PC-9 (cell line): ENCODE measurements around the gene TDRD1. TPM values are rescaled to one million over a fixed set of nuclear protein-coding genes. Genes with fewer than 3 reads are reported as not detected.
A peak's percentile ranks its signal among the peaks of the same experiment; 100 is the strongest.

Experiments used
- BruUV-seq: library from RNA; stranded (reverse); fragments of 400-500 nt; replicated peaks from 2 replicates; lab custom pipeline; 2021; lab: Mats Ljungman, UMichigan
- CTCF ChIA-PET: fragments of 300-600 bp; sonication (Branson Sonifier 250); formaldehyde crosslinking; loops from one replicate; lab custom pipeline; 2022; ENCODE audit warnings: antibody characterized with exemption; lab: Charles Lee
- POLR2A ChIA-PET: fragments of 300-600 bp; sonication (Branson Sonifier 250); formaldehyde crosslinking; loops from one replicate; lab custom pipeline; 2022; ENCODE audit warnings: antibody characterized with exemption; ENCODE audit not compliant: unreplicated experiment; lab: Charles Lee
- DNase-seq, 2 experiments: peaks; one replicate each; pipeline versions ENCODE4 v3.0.0 to v3.0.0-alpha.2; 2015 to 2022; ENCODE audit warnings: mixed read lengths in 1 of 2
- H2AFZ ChIP-seq: fragments of 200-600 bp; sonication (generic); 2 replicates; pipeline ENCODE4 v1.8.1; 2017; ENCODE audit warnings: antibody characterized with exemption
- H3F3A ChIP-seq: fragments of 200-600 bp; sonication (generic); 2 replicates; pipeline ENCODE4 v1.8.1; 2017; ENCODE audit warnings: antibody characterized with exemption, mild to moderate bottlenecking, low read depth; ENCODE audit not compliant: insufficient read depth
- H3K27ac ChIP-seq: fragments of 200-600 bp; sonication (generic); 2 replicates; pipeline ENCODE4 v1.6.1; 2016; ENCODE audit warnings: mixed run types
- H3K27me3 ChIP-seq: fragments of 200-600 bp; sonication (generic); 2 replicates; pipeline ENCODE4 v1.6.1; 2016; ENCODE audit warnings: low read depth, mixed run types; ENCODE audit not compliant: insufficient read depth
- H3K36me3 ChIP-seq: fragments of 200-600 bp; sonication (generic); 2 replicates; pipeline ENCODE4 v1.6.1; 2016; ENCODE audit warnings: low read depth, mixed run types
- H3K4me1 ChIP-seq: fragments of 200-600 bp; sonication (generic); replicated peaks from 2 replicates; pipeline ENCODE4 v1.6.1; 2016; ENCODE audit warnings: mixed run types; ENCODE audit not compliant: insufficient read depth
- H3K4me2 ChIP-seq: fragments of 200-600 bp; sonication (generic); 2 replicates; pipeline ENCODE4 v1.6.1; 2017; ENCODE audit warnings: mixed run types
- H3K4me3 ChIP-seq: fragments of 200-600 bp; sonication (generic); 2 replicates; pipeline ENCODE4 v1.6.1; 2016; ENCODE audit warnings: mixed run types
- H3K79me2 ChIP-seq: fragments of 200-600 bp; sonication (generic); 2 replicates; pipeline ENCODE4 v1.6.1; 2017; ENCODE audit warnings: low read depth, mixed run types
- H3K9me2 ChIP-seq: fragments of 200-600 bp; sonication (generic); 2 replicates; pipeline ENCODE4 v1.8.1; 2017; ENCODE audit warnings: mild to moderate bottlenecking; ENCODE audit not compliant: insufficient read depth
- H3K9me3 ChIP-seq: fragments of 200-600 bp; sonication (generic); 2 replicates; pipeline ENCODE4 v1.8.1; 2016; ENCODE audit warnings: low read depth; ENCODE audit not compliant: insufficient read depth
- H4K20me1 ChIP-seq: fragments of 200-600 bp; sonication (generic); 2 replicates; pipeline ENCODE4 v1.8.1; 2017; ENCODE audit not compliant: insufficient read depth
- CTCF ChIP-seq: fragments of 200-600 bp; sonication (generic); conservative IDR thresholded peaks from 2 replicates; pipeline ENCODE4 v1.6.1; 2017; ENCODE audit warnings: mixed run types, antibody characterized with exemption, mild to moderate bottlenecking, moderate library complexity
- EZH2 ChIP-seq: fragments of 200-600 bp; sonication (generic); IDR thresholded peaks from 2 replicates; pipeline ENCODE4 v1.8.0; 2017; ENCODE audit warnings: antibody characterized with exemption, low read depth
- intact Hi-C: fragments of 100-400 bp; cut with micrococcal nuclease; formaldehyde crosslinking; loops from one replicate; pipeline ENCODE4 v1.10.0; 2022; ENCODE audit not compliant: unreplicated experiment
- total RNA-seq: library from RNA; stranded (reverse); gene quantifications from 2 replicates; pipeline ENCODE4 v1.2.3, GENCODE V29; 2021

The TDRD1 gene
- total RNA-seq, 1 experiment from 2014 or later, result not detected

GRCh38 chr10:114278884-114279191 is 99.7 kb downstream of the TDRD1 start:
- no peak overlapping the region for H3K4me2 ChIP-seq
- H2AFZ ChIP-seq, result no peak overlapping the region
- no peaks in the 10 kb centered on the region for H4K20me1 ChIP-seq
- peaks cover 5% of the 10 kb centered on the region; the same call in 1 of the 2 replicates for H3F3A ChIP-seq
- CTCF ChIA-PET, result no interaction called here
- H3K79me2 ChIP-seq, result no peaks in the 10 kb centered on the region
- TF ChIP-seq CTCF (no peak), EZH2 (no peak)
- DNase-seq, result no peak
- POLR2A ChIA-PET, result no interaction called here
- no peaks in the 10 kb centered on the region for H3K9me2 ChIP-seq
- no peaks in the 10 kb centered on the region for H3K9me3 ChIP-seq
- no peaks in the 10 kb centered on the region for H3K36me3 ChIP-seq
- no peak overlapping the region for H3K4me3 ChIP-seq
- H3K27me3 ChIP-seq, result no peaks in the 10 kb centered on the region
- BruUV-seq, result no TSS peak
- intact Hi-C loops, result loop anchor here (10.0 kb wide), 1 partner anchor 104 kb away; the partner anchor contains the start of genes CCDC186 and TDRD1
- no peak overlapping the region for H3K27ac ChIP-seq
- H3K4me1 ChIP-seq, result peaks cover 10% of the 10 kb centered on the region

DNA sequence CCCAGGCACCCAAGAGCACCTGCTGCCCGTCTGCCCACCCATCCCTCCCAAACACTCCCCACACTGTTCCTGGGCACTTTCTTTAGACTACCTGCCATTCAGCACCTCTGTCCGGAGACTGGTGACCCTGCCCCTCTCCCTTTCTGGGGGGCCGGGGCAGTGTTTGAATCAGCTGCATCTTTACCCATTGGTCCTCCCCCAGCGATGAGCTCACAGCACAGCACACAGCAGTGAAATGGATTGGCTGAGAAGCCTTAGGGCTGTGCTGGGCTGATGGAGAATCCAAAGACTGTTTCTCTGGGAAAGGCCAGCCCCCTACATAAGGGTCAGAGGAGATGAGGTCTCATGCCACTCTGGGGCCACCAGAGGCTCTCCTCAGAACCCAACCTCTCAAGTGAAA is 100.1 kb downstream of the TDRD1 start:
- ChIA-PET POLR2A (no interaction called here), CTCF (no interaction called here)
- Histone ChIP-seq H3K79me2 (no peaks in the 10 kb centered on the region), H3K9me2 (no peaks in the 10 kb centered on the region), H3K27me3 (no peaks in the 10 kb centered on the region), H3K9me3 (no peaks in the 10 kb centered on the region), H3K36me3 (no peaks in the 10 kb centered on the region), H3K4me3 (no peak overlapping the region), H3K4me1 (peaks cover 10% of the 10 kb centered on the region), H3F3A (peaks cover 5% of the 10 kb centered on the region; the same call in 1 of the 2 replicates), H2AFZ (no peak overlapping the region), H4K20me1 (no peaks in the 10 kb centered on the region), H3K27ac (no peak overlapping the region), H3K4me2 (no peak overlapping the region)
- intact Hi-C loops, result loop anchor here (10.0 kb wide), 1 partner anchor 104 kb away; the partner anchor contains the start of genes CCDC186 and TDRD1
- no peak for DNase-seq
- BruUV-seq, result no TSS peak
- TF ChIP-seq EZH2, result no peak
- no peak for TF ChIP-seq CTCF

GRCh38 chr10:114279901-114280644 is 100.9 kb downstream of the TDRD1 start:
- Histone ChIP-seq H3K9me3 (no peaks in the 10 kb centered on the region), H3K36me3 (no peaks in the 10 kb centered on the region), H2AFZ (no peak overlapping the region), H3K4me3 (no peak overlapping the region), H3K27ac (no peak overlapping the region), H3K79me2 (no peaks in the 10 kb centered on the region), H3K4me1 (peaks cover 10% of the 10 kb centered on the region), H4K20me1 (no peaks in the 10 kb centered on the region), H3K27me3 (no peaks in the 10 kb centered on the region), H3K4me2 (peak overlapping the region; percentile 38), H3F3A (peaks cover 5% of the 10 kb centered on the region; the same call in 1 of the 2 replicates), H3K9me2 (no peaks in the 10 kb centered on the region)
- peak in 1 of 2 experiments; percentile 68 for DNase-seq
- POLR2A ChIA-PET, result no interaction called here
- intact Hi-C loops, result loop anchor here (10.0 kb wide), 1 partner anchor 105 kb away; the partner anchor contains the start of genes CCDC186 and TDRD1
- TF ChIP-seq EZH2, result no peak
- no TSS peak for BruUV-seq
- CTCF ChIA-PET, result interaction anchor here (0.7 kb wide), 1 partner anchor 19 kb away, joined by 3 read pairs; no protein-coding TSS in a partner anchor
